Measurements from ENCODE around the gene UPK1A. TPM values are rescaled to one million over a fixed set of nuclear protein-coding genes. Genes with fewer than 3 reads are reported as not detected.

UPK1A gene
- total and polyA plus RNA-seq, 2 donors (not counting 1 experiment from before 2014, with no cell fraction given): 0.16 TPM; not detected in 1

DNA sequence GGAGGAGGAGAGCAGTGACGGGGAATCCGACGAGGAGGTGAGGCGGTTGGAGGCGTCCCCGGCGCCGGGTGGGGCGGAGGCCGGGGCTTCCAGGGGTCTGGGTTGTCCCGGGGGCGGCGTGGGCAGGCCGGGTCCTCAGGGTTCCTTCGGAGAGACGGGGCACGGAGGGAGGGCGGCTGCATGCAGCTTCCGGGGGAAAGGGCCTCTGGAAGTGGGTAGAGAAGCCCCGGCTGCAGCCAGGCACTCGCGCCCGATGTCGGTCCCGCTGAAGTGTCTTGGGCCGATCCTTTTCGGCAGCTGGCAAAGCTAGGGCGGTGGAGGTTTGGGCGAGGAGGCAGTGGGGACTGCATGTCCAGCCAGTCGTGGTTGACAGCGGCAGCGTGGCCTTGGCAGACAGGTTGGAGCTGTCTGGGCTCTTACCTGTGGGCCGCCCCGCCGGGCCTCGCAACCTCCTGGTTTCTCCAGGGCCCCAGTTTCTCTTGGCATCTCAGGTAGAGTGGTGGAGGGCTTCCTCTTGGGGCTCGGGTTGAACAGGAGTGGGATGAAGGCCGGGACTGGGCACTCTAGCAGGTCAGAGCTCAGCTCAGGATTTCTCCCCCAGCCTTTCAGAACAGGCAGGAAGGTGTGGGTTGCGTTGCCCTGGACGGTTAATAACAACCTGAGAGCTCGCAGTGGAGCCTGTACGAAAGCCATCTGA lies 52.2 kb downstream of the UPK1A start:
- H3K27ac Mint-ChIP-seq: peak overlapping the region; percentile 85
- Histone ChIP-seq H3K4me1 (ENCODE audit: control insufficient read depth in 2 of 2, insufficient read depth in 2 of 2, low read length in 2 of 2) (peaks cover 19 to 51% of the 10 kb centered on the region in 2 donors), H3K79me2 (ENCODE audit: control insufficient read depth, insufficient read depth, low read length) (peaks cover 68% of the 10 kb centered on the region), H3K9ac (ENCODE audit: low read length) (peak overlapping the region; percentile 64), H3K36me3 (replicated peaks in 1 of 2; ENCODE audit: control extremely low read depth in 1 of 2, control insufficient read depth in 1 of 2, extremely low read depth in 1 of 2, insufficient read depth in 2 of 2, low read length in 1 of 2) (peaks cover 0 to 34% of the 10 kb centered on the region in 2 experiments), H4K20me1 (ENCODE audit: control insufficient read depth, insufficient read depth, low read length, poor library complexity, severe bottlenecking) (peaks cover 50% of the 10 kb centered on the region), H3K4me2 (replicated peaks; ENCODE audit: low read depth, low read length, poor library complexity, severe bottlenecking) (peak overlapping the region; percentile 85), H3K9me3 (ENCODE audit: control extremely low read depth in 1 of 3, control insufficient read depth in 2 of 3, insufficient read depth in 1 of 3, low read length in 2 of 3) (no peaks in the 10 kb centered on the region), H3K27me3 (replicated peaks in 1 of 4; ENCODE audit: control extremely low read depth in 1 of 4, control insufficient read depth in 3 of 4, insufficient read depth in 4 of 4, low read length in 3 of 4) (no peaks in the 10 kb centered on the region), H2AFZ (ENCODE audit: insufficient read depth, low read depth, low read length, poor library complexity, severe bottlenecking) (peak overlapping the region; percentile 58), H3K4me3 (ENCODE audit: control extremely low read depth in 1 of 5, extremely low read depth in 1 of 5, insufficient read depth in 1 of 5, low read depth in 2 of 5, low read length in 4 of 5) (peak overlapping the region; percentile 17 to 71 (median 63)), H3K27ac (ENCODE audit: low read length in 2 of 2) (peak overlapping the region; percentile 18 to 65)
- ChIA-PET CTCF (interaction anchor here (0.8 to 2.6 kb wide), 4 partner anchors 19 to 208 kb away, joined by 3 to 7 read pairs (median 3); no protein-coding TSS in a partner anchor), POLR2A (interaction anchor here (1.2 to 1.8 kb wide), 3 partner anchors 22 to 27 kb away, joined by 4 to 10 read pairs (median 7); partner anchors contain the start of genes IGFLR1, PSENEN and U2AF1L4)
- WGBS (ENCODE audit: insufficient coverage): 2% methylated on average over 41 of the region's 42 CpGs
- intact Hi-C loops (cut with micrococcal nuclease): loop anchor here (10.0 kb wide), 2 partner anchors 186 to 374 kb away; partner anchors contain the start of genes FFAR1, HCST, NFKBID and TYROBP
- H3K4me3 Mint-ChIP-seq: peak overlapping the region; percentile 90
- no peak for TF ChIP-seq EZH2 (IDR thresholded peaks at IDR 0.05; ENCODE audit: borderline replicate concordance, insufficient read depth, low read depth, low read length, poor library complexity, severe bottlenecking)
- TF ChIP-seq, protein P1, sequence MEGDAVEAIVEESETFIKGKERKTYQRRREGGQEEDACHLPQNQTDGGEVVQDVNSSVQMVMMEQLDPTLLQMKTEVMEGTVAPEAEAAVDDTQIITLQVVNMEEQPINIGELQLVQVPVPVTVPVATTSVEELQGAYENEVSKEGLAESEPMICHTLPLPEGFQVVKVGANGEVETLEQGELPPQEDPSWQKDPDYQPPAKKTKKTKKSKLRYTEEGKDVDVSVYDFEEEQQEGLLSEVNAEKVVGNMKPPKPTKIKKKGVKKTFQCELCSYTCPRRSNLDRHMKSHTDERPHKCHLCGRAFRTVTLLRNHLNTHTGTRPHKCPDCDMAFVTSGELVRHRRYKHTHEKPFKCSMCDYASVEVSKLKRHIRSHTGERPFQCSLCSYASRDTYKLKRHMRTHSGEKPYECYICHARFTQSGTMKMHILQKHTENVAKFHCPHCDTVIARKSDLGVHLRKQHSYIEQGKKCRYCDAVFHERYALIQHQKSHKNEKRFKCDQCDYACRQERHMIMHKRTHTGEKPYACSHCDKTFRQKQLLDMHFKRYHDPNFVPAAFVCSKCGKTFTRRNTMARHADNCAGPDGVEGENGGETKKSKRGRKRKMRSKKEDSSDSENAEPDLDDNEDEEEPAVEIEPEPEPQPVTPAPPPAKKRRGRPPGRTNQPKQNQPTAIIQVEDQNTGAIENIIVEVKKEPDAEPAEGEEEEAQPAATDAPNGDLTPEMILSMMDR (IDR thresholded peaks at IDR 0.05): no peak
- no peaks in the 10 kb centered on the region for H3K27me3 Mint-ChIP-seq
- peaks cover 52% of the 10 kb centered on the region for H3K4me1 Mint-ChIP-seq
- peak; percentile 57 for DNase-seq
- H3K9me3 Mint-ChIP-seq (ENCODE audit: insufficient read depth): no peaks in the 10 kb centered on the region
- ATAC-seq (ENCODE audit: low read depth): no peak

Data from B cell (primary cell).